Measurements from ENCODE around the gene HLA-DMB.

GRCh38 chr6:32984622-32985389, 44.0 kb upstream of the HLA-DMB start:
- TF ChIP-seq GATA2 (IDR thresholded peaks at IDR 0.05; ENCODE audit: low read depth, low read length) (no peak), GATA3 (IDR thresholded peaks at IDR 0.05; ENCODE audit: low read depth, low read length) (no peak)
